Kidney (tissue), 14 donors: Measurements from ENCODE around the gene TOGARAM2. TPM values are rescaled to one million over a fixed set of nuclear protein-coding genes. Genes with fewer than 3 reads are reported as not detected.
"Not testable (repeated sequence)": the region's sequence is repeated elsewhere in the genome, so short reads cannot be mapped to it uniquely, and the experiment has no call there.

ENCODE experiments used
- DNase-seq, 5 donors: peaks; one replicate each; pipeline ENCODE4 v3.0.0-alpha.2; 2013 to 2020
- FAIRE-seq: peaks from 2 replicates; lab custom pipeline; 2012; peaks lifted over from hg19 to GRCh38; lab: Jason Lieb, UNC
- H3K27ac ChIP-seq, 2 donors: one replicate each; pipeline ENCODE4 v1.7.0; 2013; ENCODE audit warnings: low read depth in 2 of 2, low read length in 2 of 2, inconsistent platforms in 1 of 2
- H3K27me3 ChIP-seq: one replicate; pipeline ENCODE4 v1.7.1; 2013; ENCODE audit warnings: low read length, inconsistent platforms; ENCODE audit not compliant: control insufficient read depth, insufficient read depth
- H3K36me3 ChIP-seq, 3 donors: one replicate each; pipeline versions ENCODE4 v1.7.0 to v1.7.1; 2013; ENCODE audit warnings: low read length in 3 of 3, control low read depth in 1 of 3, inconsistent platforms in 1 of 3; ENCODE audit not compliant: insufficient read depth in 3 of 3, control insufficient read depth in 2 of 3
- H3K4me1 ChIP-seq, 3 donors: one replicate each; pipeline versions ENCODE4 v1.7.0 to v1.7.1; 2013; ENCODE audit warnings: low read length in 3 of 3, inconsistent platforms in 1 of 3, low read depth in 1 of 3; ENCODE audit not compliant: control insufficient read depth in 2 of 3, insufficient read depth in 2 of 3
- H3K4me3 ChIP-seq, 3 donors: one replicate each; pipeline versions ENCODE4 v1.7.0 to v1.8.1; 2013; ENCODE audit warnings: low read length in 3 of 3, control low read depth in 1 of 3, inconsistent platforms in 1 of 3
- H3K9ac ChIP-seq, 3 donors: one replicate each; pipeline versions ENCODE4 v1.7.0 to v1.7.1; 2013; ENCODE audit warnings: low read length in 3 of 3, control low read depth in 1 of 3, inconsistent platforms in 1 of 3
- H3K9me3 ChIP-seq, 3 donors: one replicate each; pipeline versions ENCODE4 v1.7.0 to v1.7.1; 2013; ENCODE audit warnings: low read length in 3 of 3, control low read depth in 1 of 3, inconsistent platforms in 1 of 3; ENCODE audit not compliant: control insufficient read depth in 2 of 3, insufficient read depth in 1 of 3
- intact Hi-C: fragments of 100-400 bp; cut with DNase I; formaldehyde crosslinking; loops from one replicate; pipeline ENCODE4 v1.11.1; 2022
- polyA plus RNA-seq: library from polyadenylated mRNA; stranded (reverse); fragments of 350-450 nt; fragmentation: Illumina TruSeq; extraction: RNeasy Lipid Tissue Mini Kit (QIAGEN cat#74804); gene quantifications from one replicate; pipeline ENCODE4 v1.2.3, GENCODE V29; 2014; ENCODE audit warnings: low read depth, low replicate concordance; ENCODE audit not compliant: insufficient read depth
- total RNA-seq: library from RNA; stranded (reverse); fragmentation: NEBNext Ultra II Directional; extraction: Animal tissue kit (Norgen Biotek cat#: 25700); gene quantifications from one replicate; pipeline ENCODE4 v1.2.1, GENCODE V29; 2021
- TF ChIP-seq, protein P1 (sequence below): IDR thresholded peaks from 3 replicates; pipeline ENCODE4 v1.5.1; 2012; ENCODE audit warnings: mild to moderate bottlenecking, moderate library complexity, borderline replicate concordance; ENCODE audit not compliant: insufficient read depth; ENCODE audit errors: extremely low read depth
- donor health status: control.
- donor health status: control.
- donor health status: control.
- donor health status: control.
- donor health status: control.
- donor health status: DM: yes; HTN: yes; CAD: no.
- donor health status: Normal renal cell carcinoma (clear cell type).

The TOGARAM2 gene
- total and polyA plus RNA-seq, 2 donors from 2014 or later: 0.60 to 1.4 TPM

DNA sequence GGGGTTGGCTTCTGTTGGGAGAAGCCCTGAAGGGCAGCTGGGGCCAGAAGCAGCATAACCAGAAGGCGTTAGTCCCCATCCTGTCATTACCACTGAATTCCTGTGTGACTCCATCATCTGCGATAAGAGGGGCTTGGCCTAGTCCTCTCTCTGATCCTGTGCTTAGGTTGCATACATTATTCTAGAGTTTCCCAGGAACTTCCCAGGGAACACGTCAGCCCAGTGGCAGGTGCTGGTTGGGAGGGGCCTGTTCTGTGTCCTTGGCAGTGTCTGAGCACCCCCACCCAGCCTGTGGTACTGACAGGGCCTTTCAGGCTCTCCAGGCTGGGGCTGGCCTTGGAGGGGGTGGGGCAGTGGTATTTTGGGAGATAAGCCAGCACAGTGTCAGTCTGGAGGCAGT lies 4.5 kb upstream of the TOGARAM2 start:
- Histone ChIP-seq H3K9me3 (no peaks in the 10 kb centered on the region), H3K36me3 (no peaks in the 10 kb centered on the region), H3K27ac (no peak overlapping the region), H3K27me3 (no peaks in the 10 kb centered on the region), H3K4me3 (no peak overlapping the region), H3K4me1 (peaks cover 0 to 2% (median 0%) of the 10 kb centered on the region in 3 donors), H3K9ac (no peak overlapping the region)
- TF ChIP-seq, protein P1, sequence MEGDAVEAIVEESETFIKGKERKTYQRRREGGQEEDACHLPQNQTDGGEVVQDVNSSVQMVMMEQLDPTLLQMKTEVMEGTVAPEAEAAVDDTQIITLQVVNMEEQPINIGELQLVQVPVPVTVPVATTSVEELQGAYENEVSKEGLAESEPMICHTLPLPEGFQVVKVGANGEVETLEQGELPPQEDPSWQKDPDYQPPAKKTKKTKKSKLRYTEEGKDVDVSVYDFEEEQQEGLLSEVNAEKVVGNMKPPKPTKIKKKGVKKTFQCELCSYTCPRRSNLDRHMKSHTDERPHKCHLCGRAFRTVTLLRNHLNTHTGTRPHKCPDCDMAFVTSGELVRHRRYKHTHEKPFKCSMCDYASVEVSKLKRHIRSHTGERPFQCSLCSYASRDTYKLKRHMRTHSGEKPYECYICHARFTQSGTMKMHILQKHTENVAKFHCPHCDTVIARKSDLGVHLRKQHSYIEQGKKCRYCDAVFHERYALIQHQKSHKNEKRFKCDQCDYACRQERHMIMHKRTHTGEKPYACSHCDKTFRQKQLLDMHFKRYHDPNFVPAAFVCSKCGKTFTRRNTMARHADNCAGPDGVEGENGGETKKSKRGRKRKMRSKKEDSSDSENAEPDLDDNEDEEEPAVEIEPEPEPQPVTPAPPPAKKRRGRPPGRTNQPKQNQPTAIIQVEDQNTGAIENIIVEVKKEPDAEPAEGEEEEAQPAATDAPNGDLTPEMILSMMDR: no peak
- FAIRE-seq: no peak
- peak in 2 of 5 donors; percentile 29 to 76 for DNase-seq
- intact Hi-C loops: no loop called here

DNA sequence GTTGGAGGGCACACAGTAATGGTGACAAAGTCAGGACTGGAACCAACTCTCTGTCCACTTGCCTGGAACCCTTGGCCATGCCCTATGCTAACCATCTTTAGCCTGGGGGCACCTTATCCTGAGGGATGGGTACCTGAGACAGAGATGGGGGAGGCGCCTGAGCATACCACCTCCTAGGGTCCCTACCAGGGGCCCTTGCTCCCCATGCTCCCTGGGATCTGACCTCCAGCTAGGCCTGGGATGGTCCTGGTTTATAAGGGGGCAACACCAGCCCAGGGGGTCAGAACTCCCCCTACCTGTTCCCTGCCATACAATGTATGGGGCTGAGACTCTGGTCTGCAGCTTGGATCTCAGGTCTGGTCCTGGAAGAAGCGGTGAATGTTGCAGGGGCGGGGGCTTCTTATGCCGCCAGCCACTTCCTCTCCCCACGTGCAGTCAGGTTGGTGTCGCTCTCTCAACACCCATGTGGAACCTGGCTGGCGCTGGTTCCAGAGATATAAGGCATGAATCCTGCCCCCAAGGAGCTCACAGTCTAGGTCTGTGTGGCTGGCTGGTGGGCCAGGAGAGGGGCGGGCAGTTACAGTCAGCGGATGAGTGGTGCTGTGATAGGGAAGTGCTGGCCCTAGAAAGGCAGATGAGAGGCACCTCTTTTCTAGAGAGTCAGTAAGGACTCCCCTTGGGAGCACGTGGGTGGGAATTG lies 3.8 kb upstream of the TOGARAM2 start:
- FAIRE-seq (no peak), DNase-seq (no peak)
- TF ChIP-seq, protein P1: no peak
- intact Hi-C loops: no loop called here
- no peaks in the 10 kb centered on the region for H3K27me3 ChIP-seq
- H3K9me3 ChIP-seq: no peaks in the 10 kb centered on the region
- no peak overlapping the region for H3K27ac ChIP-seq
- no peak overlapping the region for H3K4me3 ChIP-seq
- H3K36me3 ChIP-seq: no peaks in the 10 kb centered on the region
- H3K4me1 ChIP-seq: peaks cover 0 to 2% (median 0%) of the 10 kb centered on the region in 3 donors
- no peak overlapping the region for H3K9ac ChIP-seq

DNA sequence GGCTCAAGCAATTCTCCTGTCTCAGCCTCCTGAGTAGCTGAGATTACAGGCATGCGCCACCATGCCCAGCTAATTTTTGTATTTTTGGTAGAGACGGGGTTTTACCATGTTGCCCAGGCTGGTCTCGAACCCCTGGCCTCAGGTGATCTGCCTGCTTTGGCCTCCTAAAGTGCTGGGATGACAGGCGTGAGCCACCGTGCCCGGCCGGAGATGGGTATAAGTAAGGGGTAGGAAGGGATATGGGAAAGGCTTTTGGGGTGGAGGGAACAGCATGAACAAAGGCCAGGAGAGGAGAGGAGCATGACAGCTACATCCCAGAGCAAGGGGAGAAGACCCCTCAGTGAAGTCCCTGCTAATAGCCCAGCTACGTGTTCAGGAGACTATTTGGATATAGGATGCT lies 3.1 kb upstream of the TOGARAM2 start:
- DNase-seq, H3K36me3 ChIP-seq, H3K27me3 ChIP-seq, intact Hi-C loops, FAIRE-seq, H3K4me1 ChIP-seq, H3K9ac ChIP-seq, H3K27ac ChIP-seq, H3K4me3 ChIP-seq, H3K9me3 ChIP-seq: not testable (repeated sequence)

DNA sequence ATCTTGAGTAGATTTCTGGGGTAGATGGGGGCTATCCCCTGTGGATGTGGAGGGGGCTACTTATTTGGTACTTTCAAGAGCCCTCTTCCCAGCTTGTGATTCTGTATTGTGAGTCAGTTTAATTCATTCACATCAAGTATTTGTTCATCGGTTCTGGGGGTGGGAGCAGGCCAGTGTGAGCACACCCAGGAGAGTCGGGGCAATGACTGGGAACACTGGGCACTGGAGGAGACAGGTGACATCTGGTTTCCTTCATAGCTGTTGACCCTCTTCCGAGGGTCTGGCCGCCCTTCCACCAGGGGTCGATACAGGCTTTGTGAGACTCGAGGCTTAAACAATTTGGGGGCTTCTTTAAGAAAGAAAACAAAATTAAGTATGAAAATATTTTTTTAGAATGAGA lies 2.5 kb upstream of the TOGARAM2 start:
- peaks cover 0 to 2% (median 0%) of the 10 kb centered on the region in 3 donors for H3K4me1 ChIP-seq
- no peaks in the 10 kb centered on the region for H3K36me3 ChIP-seq
- intact Hi-C loops: no loop called here
- no peak overlapping the region for H3K4me3 ChIP-seq
- no peak for FAIRE-seq
- H3K27me3 ChIP-seq: no peaks in the 10 kb centered on the region
- TF ChIP-seq, protein P1: no peak
- H3K27ac ChIP-seq: no peak overlapping the region
- DNase-seq: no peak
- no peak overlapping the region for H3K9ac ChIP-seq
- no peaks in the 10 kb centered on the region for H3K9me3 ChIP-seq
